GM19043 (cell line): ENCODE measurements around the gene NCMAP.

Source experiments
- ATAC-seq: cut with Tn5 transposase; IDR thresholded peaks from one replicate; pipeline ENCODE4 v1.9.1; 2021; ENCODE audit warnings: low read depth; ENCODE audit not compliant: unreplicated experiment

Gene NCMAP

DNA sequence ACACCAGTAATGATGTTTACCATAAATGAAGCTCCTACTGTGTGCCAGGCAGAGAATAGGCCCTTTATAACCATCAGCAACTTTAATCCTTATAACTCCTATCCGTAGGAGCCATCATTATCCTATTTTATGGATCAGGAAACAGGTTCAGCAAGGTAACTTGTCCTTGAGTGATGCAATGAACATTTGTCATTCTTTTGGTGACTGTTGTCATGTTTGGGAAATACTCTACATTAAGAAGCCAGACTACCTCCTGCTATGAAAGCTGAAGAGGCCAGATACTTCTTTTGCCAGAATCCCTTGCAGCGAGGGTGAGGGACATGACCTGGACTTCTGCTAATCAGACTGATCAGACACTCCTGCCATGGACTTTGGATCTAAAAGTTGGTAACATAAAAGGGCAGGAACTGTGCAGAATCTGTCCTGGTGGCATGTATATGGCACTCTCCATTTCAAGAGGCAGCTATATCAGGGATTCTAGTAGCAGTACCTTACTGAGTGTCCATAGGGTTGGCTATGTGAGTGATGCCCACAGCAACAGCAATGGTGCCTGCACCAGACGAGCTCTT, 54.1 kb downstream of the NCMAP start:
- ATAC-seq = no peak

GRCh38 chr1:24619376-24619775, 63.5 kb downstream of the NCMAP start:
- ATAC-seq = no peak

- no peak for ATAC-seq
Observed at GRCh38 chr1:24620678-24621077, 64.8 kb downstream of the NCMAP start.

GRCh38 chr1:24621121-24621520, 65.2 kb downstream of the NCMAP start:
- no peak for ATAC-seq

DNA sequence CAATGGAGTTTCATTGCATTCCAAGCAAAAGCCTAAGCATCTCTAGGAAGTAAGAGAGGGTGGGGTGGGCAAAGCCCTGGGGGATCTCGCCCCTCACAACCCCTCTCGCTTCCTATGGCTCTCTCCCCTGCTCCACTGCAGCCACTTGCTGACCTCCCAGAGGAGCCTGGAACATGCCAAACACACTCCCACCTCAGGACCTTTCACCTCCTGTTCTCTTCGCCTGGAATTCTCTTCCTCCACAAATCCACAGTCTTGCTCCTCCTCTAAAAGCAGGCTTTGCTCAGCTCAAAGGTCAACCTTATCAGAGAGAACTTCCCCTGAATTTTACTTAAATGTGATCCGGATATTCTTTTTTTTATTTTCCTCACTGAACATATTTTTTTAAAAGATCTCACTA, 66.3 kb downstream of the NCMAP start:
- no peak for ATAC-seq

GRCh38 chr1:24632832-24633175, 76.9 kb downstream of the NCMAP start:
- no peak for ATAC-seq

GRCh38 chr1:24635195-24635843, 79.4 kb downstream of the NCMAP start:
- no peak for ATAC-seq

GRCh38 chr1:24636661-24637357, 80.9 kb downstream of the NCMAP start:
- no peak for ATAC-seq

DNA sequence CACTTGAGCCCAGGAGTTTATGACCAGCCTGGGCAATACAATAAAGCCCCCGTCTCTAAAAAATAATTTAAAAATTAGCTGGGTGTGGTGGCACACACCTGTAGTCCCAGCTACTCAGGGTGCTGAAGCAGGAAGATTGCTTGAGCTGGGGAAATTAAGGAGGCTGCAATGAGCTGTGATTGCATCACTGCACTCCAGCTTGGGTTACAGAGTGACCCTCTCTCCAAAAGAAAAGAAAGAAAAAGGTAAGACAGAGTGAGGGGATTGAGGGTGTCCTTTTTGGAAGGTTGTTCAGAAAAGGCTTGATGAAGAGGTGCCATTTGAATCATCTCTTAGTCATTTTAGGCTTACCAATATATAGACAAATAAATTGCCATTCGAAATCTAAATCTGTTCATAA, 83.2 kb downstream of the NCMAP start:
- ATAC-seq = no peak

- no peak for ATAC-seq
Observed at GRCh38 chr1:24639881-24640280, 84.0 kb downstream of the NCMAP start.

DNA sequence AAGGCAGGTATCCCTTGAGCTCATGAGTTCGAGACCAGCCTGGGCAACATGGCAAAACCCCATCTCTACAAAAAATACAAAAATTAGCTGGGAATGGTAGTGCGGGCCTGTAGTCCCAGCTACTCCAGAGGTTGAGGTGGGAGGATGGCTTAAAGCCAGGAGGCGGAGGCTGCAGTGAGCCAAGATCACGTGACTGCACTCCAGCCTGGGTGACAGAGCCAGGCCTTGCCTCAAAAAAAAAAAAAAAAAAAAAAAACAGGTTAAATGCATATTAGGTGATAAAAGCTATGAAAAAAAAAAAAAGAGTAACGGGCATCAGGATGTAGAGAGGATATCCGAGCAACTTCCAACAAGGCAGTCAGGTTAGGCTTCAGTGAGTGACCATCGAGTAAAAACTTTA, 84.4 kb downstream of the NCMAP start:
- no peak for ATAC-seq

- ATAC-seq = no peak
Observed at GRCh38 chr1:24641646-24642151, 85.8 kb downstream of the NCMAP start.

DNA sequence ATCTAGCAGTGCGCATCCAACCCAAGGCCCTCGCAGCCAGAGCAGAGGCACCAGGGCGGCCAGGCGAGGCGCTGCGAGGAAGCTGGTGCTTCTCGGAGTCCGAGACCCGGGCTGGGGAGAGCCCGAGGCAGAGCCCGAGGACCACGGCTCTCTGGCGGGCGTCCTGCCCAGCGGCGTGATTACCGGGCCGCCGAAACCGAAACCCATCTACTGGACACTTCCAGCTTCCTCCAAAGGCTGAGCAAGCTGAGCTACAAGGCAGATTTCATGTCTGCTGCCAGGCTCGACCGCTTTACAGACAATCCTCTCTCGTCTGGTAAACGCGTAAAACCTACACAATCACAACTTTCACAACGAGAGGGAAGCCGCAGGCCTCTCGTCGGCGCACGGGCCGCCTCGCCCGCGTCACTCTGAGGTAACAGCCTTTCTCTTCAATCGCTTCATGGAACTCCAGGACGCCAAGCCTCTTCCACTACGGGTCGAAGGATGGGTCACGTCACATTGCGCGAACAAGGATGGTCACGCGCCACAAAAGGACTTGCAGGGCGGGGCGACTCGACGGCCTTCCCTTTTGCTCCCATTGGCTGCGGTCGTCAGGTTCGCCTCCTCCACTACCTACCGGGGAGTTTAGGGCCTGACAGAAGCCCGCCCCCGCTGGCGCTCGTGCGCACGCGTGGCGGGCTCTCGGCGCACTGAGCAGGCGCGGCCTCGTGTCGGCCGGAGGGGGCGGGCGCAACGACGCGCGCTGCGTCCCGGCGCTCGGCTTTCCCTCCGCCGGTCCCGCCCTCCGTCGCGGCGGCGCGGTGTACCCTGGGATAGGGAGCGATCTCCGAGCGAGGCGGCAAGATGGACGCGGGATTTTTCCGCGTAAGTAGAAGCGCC, 86.8 kb downstream of the NCMAP start, which contains the start of gene SRRM1:
SRRM1 (plus strand) TSS at position 822 of the 882 bp plus-strand sequence; CDS start at position 847, 25 bp downstream.
- peak; percentile 90 for ATAC-seq

DNA sequence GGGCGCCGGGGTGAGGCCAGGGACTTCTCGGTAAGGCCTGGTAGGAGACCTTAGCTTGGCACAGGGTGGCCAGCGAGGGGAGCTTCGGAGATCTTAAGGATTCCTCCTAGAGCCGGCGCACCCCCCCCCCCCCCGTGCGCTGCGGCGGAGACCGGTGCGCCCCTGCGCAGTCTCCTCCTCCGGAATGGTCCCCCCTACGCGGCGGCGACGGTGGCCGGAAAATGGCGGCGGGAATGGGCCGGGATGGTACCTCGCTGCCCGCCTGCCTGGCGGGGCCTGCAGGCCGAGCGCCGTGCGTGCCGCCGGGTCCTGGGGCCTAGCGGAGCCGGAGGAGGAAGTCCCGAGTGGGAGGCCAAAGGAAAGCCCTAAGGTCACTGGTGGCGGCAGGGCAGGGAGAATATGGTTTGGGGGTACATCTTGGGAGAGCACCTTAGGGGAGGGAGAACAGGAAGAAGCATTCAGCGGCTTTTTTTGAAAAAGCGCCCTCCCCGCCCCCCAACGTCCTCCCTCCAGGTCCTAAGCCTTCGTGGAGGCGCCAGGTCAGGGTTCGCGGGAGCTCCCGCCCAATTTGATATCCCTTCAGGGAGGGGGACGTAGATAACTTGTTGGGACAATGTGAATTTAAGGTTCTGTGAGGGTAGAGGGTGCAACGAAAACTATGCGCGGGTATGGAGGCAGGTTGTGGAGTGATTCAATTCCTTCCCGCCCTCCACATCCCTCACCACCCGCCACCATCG, 87.6 kb downstream of the NCMAP start:
- no peak for ATAC-seq

GRCh38 chr1:24644100-24644384, 88.2 kb downstream of the NCMAP start:
- no peak for ATAC-seq

GRCh38 chr1:24648919-24649318, 93.0 kb downstream of the NCMAP start:
- ATAC-seq = no peak

- ATAC-seq = no peak
Observed at GRCh38 chr1:24652382-24652781, 96.5 kb downstream of the NCMAP start.

- no peak for ATAC-seq
Observed at GRCh38 chr1:24654010-24654409, 98.1 kb downstream of the NCMAP start.

- no peak for ATAC-seq
Observed at GRCh38 chr1:24656046-24656445, 100.2 kb downstream of the NCMAP start.

DNA sequence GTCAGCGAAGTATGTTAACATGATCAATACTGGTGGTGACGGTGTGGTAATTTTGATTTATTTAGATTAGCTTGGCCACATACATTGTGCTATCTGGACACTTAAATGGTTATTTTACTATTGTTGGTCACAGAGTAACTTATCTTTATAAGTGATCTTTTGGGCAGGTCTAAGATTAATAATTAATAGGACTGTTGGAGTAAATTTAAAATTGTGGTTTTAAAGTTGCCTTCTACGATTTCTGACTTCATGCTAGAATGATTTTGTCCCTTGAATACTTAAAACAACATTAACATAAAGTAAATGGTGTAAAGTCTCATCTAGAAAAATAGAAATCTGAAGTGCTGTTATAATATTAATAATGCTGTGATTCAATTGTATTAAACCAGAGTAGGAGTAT, 101.9 kb downstream of the NCMAP start:
- ATAC-seq = no peak
